Activated CD4-positive, alpha-beta T cell treated with anti-CD3 and anti-CD28 coated beads for 1 hour (primary cell): ENCODE measurements around the gene ADH4.
"Not testable (repeated sequence)": the region's sequence is repeated elsewhere in the genome, so short reads cannot be mapped to it uniquely, and the experiment has no call there.

Experiments used
- DNase-seq: peaks from one replicate; pipeline ENCODE4 v3.0.0-alpha.2; 2020

ADH4 gene

GRCh38 chr4:99131378-99131777 is 12.7 kb downstream of the ADH4 start:
- DNase-seq: no peak

- DNase-seq: no peak
These were observed 17.7 kb downstream of the ADH4 start for GRCh38 chr4:99126376-99126775.

GRCh38 chr4:99121008-99121407 is 23.1 kb downstream of the ADH4 start:
- no peak for DNase-seq

- DNase-seq: no peak
These were observed 23.6 kb downstream of the ADH4 start for GRCh38 chr4:99120501-99120900.

GRCh38 chr4:99117876-99118693 is 26.0 kb downstream of the ADH4 start:
- no peak for DNase-seq

- not testable (repeated sequence) for DNase-seq
These were observed 26.8 kb downstream of the ADH4 start for GRCh38 chr4:99117122-99117841.

GRCh38 chr4:99109286-99109685 is 34.8 kb downstream of the ADH4 start:
- DNase-seq: not testable (repeated sequence)

- DNase-seq: no peak
These were observed 39.9 kb downstream of the ADH4 start for GRCh38 chr4:99104153-99104552.

GRCh38 chr4:99103166-99103565 is 40.9 kb downstream of the ADH4 start:
- DNase-seq: no peak

- no peak for DNase-seq
These were observed 41.5 kb downstream of the ADH4 start for GRCh38 chr4:99102634-99103033.

GRCh38 chr4:99100876-99101275 is 43.2 kb downstream of the ADH4 start:
- DNase-seq: no peak

- DNase-seq: not testable (repeated sequence)
These were observed 44.3 kb downstream of the ADH4 start for GRCh38 chr4:99099814-99100213.

GRCh38 chr4:99099311-99099710 is 44.8 kb downstream of the ADH4 start:
- DNase-seq: no peak

- not testable (repeated sequence) for DNase-seq
These were observed 52.3 kb downstream of the ADH4 start for GRCh38 chr4:99091841-99092240.

GRCh38 chr4:99091216-99091575 is 52.9 kb downstream of the ADH4 start:
- DNase-seq: no peak

GRCh38 chr4:99090481-99091215 is 53.4 kb downstream of the ADH4 start:
- no peak for DNase-seq

GRCh38 chr4:99088481-99089365 is 55.4 kb downstream of the ADH4 start, which contains the start of gene ADH5:
Gene ADH5 (minus strand): TSS chr4:99088788. CDS start chr4:99088700, 88 bp downstream.
- DNase-seq: peak; percentile 80

- no peak for DNase-seq
These were observed 56.1 kb downstream of the ADH4 start for GRCh38 chr4:99088023-99088449.

- no peak for DNase-seq
These were observed 59.5 kb downstream of the ADH4 start for GRCh38 chr4:99084595-99084994.

- DNase-seq: no peak
These were observed 61.9 kb downstream of the ADH4 start for GRCh38 chr4:99082192-99082591.

GRCh38 chr4:99080869-99081268 is 63.2 kb downstream of the ADH4 start:
- DNase-seq: not testable (repeated sequence)

- no peak for DNase-seq
These were observed 64.3 kb downstream of the ADH4 start for GRCh38 chr4:99079625-99080295.
